Effector CD4-positive, alpha-beta T cell (primary cell): Measurements from ENCODE around the gene SIM1.
"Not testable (repeated sequence)": the region's sequence is repeated elsewhere in the genome, so short reads cannot be mapped to it uniquely, and the experiment has no call there.

Experiments
- DNase-seq: peaks from one replicate; pipeline ENCODE4 v3.0.0-alpha.2; 2020

The SIM1 gene

DNA sequence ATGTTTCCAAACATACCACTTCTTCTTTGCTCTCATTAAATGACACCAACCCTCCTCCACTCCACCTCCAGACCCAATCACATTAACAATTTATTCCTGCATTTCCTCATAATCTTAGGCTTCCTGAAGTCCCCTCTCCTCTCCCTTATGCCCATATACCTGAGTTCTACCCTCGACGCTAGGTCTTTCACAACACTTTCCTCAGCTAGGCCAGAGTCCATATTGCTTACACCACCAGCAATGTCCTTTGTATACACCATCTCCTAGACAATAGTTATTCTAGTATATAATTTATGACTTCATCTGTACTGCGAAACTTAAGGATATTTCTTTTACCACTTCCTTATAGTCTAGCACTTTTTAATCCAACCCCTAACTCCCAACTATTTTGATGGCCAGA lies 47.7 kb downstream of the SIM1 start:
- no peak for DNase-seq

- no peak for DNase-seq
These were observed 49.0 kb downstream of the SIM1 start for GRCh38 chr6:100415768-100416167.

DNA sequence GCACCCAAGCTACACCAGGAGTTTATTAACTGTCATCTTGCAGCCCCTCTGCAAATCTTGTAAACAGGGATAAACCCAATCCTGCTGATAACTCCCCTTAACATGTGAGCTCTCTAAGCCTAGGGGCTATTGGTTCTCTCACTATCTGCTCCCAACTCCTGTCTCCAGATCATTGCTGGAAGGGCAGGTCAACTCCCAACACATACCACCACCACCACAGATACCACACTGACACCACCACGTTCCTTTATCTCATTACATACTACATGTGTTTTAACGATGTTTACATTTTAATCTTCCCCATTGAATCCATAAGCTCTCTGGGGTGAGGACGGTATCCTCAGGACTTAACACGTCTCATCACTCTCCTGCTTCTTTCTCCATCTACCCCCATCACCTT lies 51.8 kb downstream of the SIM1 start:
- DNase-seq, result no peak

DNA sequence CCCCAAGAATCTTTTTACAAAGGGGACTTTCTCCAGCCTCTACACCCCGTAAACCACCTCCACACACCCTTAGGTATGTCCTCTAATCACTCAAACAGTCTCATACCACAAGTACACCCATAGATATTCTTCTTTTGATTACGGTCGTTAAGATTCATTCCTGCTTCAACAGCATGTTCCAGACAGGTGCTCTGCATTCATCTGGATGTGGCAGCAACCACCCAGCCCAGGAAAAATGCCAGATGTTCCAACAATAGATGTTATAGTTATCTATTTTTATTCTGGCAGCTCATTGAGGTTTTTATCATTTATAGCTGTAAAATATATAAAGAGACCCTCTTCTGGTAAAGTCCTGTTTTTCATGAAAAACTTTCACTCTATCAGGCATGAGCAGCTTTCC lies 60.7 kb downstream of the SIM1 start:
- DNase-seq, result no peak

DNA sequence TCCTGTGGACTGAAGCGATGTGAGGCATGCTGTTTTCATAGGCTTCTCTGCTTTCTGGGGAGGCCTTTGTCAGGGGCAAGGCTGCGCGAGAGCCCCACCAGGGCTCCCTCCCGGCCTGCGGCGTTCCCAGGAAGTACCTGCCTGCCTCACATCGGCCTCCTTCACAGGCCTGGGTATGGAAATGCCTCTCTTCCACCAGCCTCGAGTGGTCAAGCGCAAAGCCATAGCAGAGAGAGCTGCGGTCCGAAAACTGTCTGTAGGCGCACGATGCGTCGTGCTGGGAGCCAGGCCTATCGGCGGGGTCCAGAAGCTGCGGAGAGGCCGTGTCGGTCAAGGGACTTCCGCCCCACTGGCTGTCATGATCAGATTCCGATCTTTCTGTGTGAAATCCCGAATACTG lies 71.2 kb downstream of the SIM1 start:
- DNase-seq, result no peak

- DNase-seq, result no peak
These were observed 72.3 kb downstream of the SIM1 start for GRCh38 chr6:100392423-100392822.

GRCh38 chr6:100388868-100389519 lies 75.7 kb downstream of the SIM1 start:
- DNase-seq, result no peak

- no peak for DNase-seq
These were observed 81.9 kb downstream of the SIM1 start for GRCh38 chr6:100382767-100383195.

DNA sequence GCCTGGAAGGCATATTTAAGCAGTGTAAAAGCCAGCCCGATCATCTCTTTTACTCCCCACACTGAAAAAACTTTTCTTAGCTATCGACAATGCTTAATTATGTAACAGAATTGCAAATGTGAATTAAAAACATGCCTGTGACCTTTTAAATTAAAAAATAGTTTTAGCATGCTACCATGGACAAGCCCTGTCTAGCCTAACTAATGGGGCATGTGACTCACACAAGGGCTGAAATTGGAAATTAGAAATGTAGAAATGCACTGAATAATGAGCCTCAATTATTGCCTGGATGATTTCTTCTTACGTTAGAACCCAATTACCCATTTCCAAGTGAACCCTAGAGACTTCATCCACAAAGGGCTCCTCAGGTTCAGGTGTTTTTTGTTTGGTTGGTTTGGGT lies 82.7 kb downstream of the SIM1 start:
- DNase-seq, result no peak

- no peak for DNase-seq
These were observed 83.6 kb downstream of the SIM1 start for GRCh38 chr6:100381111-100381510.

- no peak for DNase-seq
These were observed 85.3 kb downstream of the SIM1 start for GRCh38 chr6:100379386-100379785.

DNA sequence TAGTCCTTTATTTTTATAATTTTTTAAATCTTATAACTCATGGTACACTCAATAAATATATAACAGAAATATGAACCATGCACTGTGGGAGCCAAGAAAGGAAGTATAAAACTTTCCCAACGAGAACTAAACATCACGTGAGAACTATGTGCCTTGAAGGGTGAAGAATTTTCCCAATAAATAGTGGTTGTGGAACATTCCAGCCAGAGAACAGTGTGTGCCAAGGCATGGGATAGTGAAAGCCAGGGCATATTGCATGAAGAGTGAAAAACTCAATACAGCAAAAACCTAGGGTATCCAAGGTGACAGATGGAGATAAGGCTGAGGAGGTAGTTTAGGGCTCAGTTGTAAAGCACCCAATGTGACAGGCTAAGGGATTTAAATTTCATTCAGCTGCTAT lies 86.1 kb downstream of the SIM1 start:
- no peak for DNase-seq

- DNase-seq, result no peak
These were observed 88.6 kb downstream of the SIM1 start for GRCh38 chr6:100376103-100376502.

- no peak for DNase-seq
These were observed 92.2 kb downstream of the SIM1 start for GRCh38 chr6:100372326-100373091.

GRCh38 chr6:100371591-100371990 lies 93.1 kb downstream of the SIM1 start:
- DNase-seq, result no peak

- DNase-seq, result no peak
These were observed 94.5 kb downstream of the SIM1 start for GRCh38 chr6:100370265-100370664.

DNA sequence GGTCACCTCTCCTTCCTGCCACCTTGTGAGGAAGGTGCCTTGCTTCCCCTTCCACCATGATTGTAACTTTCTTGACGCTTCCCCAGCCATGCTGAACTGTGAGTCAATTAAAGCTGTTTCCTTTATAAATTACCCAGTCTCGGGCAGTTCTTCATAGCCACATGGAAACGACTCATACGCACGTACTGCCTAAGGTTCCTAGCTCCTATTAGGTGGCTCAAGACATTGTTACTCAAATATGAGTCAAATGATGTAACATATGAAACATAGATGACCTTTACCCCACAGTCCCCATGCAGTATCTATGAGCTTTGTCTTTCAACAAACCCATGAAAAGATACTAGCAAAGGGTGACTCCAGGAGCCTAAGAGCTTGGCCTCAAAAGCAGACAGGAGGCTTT lies 98.3 kb downstream of the SIM1 start:
- no peak for DNase-seq

DNA sequence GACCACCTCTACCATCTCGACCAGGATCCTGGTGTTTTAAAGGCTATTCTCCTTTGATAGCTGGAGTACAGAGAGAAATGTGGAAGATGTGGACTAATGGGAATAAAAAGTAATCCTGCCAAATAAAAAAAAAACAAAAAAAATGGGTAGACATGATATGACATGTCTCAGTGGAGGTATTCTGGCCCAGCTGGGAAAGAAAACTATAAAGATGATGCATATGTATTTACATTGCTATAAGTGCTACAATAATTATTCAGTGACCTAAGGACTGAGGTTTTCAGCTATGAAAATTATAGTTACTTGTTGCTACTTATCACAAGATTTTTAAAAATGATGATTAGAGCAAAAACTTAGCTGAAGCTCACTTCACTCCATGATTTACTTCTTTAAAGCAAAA lies 101.1 kb downstream of the SIM1 start:
- DNase-seq, result no peak

DNA sequence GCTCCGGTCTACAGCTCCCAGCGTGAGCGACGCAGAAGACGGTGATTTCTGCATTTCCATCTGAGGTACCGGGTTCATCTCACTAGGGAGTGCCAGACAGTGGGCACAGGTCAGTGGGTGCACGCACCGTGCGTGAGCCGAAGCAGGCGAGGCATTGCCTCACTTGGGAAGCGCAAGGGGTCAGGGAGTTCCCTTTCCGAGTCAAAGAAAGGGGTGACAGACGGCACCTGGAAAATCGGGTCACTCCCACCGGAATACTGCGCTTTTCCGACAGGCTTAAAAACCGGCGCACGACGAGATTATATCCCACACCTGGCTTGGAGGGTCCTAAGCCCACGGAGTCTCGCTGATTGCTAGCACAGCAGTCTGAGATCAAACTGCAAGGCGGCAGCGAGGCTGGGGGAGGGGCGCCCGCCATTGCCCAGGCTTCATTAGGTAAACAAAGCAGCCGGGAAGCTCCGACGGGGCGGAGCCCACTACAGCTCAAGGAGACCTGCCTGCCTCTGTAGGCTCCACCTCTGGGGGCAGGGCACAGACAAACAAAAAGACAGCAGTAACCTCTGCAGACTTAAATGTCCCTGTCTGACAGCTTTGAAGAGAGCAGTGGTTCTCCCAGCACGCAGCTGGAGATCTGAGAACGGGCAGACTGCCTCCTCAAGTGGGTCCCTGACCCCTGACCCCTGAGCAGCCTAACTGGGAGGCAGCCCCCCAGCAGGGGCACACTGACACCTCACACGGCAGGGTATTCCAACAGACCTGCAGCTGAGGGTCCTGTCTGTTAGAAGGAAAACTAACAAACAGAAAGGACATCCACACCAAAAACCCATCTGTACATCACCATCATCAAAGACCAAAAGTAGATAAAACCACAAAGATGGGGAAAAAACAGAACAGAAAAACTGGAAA lies 109.7 kb downstream of the SIM1 start:
- DNase-seq, result not testable (repeated sequence)

- DNase-seq, result no peak
These were observed 111.3 kb downstream of the SIM1 start for GRCh38 chr6:100353276-100354015.

DNA sequence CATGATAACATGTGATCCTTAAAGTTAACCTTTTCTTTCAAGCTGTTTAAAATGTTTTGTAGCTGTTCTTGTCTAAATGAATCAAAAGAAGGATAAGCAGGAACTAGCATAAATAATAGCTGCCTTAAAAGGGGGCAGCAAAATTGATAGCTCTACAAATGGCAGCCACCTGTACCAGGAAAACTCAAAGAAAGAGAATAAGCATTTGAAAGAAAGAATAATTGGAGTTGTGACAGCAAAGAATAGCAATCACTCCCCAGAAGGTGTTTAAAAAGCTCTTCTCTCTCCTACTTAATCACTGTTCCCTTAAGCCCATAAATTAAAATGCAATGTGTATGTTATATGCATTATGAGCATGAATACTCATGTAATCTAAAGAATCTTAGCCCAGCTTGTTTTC lies 114.6 kb downstream of the SIM1 start:
- DNase-seq, result no peak

DNA sequence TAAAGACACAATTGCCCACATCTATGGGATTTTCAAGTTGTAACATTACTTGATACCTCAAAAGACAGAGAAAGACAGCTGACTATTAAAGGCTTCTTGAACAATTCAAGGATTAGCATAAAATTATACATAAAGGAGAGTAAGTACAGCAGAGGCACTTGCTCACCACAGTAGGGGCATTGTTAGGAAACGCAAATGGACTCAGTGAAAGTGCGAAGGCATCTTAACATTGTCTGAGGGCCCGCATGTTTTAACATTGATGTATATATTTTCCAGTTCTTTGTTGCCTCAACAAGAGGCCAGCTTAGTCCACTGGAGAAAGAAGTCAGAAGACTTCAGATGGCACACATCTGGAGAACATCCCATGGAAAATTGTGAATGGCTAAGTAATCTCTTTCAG lies 115.4 kb downstream of the SIM1 start:
- DNase-seq, result no peak
